Stimulated activated CD8-positive, alpha-beta memory T cell treated with anti-CD3 and anti-CD28 coated beads, Interleukin-7, amount 100 ng/mL, for 4 hours (primary cell): ENCODE measurements around the gene NPIPA3.
"Not testable (repeated sequence)": the region's sequence is repeated elsewhere in the genome, so short reads cannot be mapped to it uniquely, and the experiment has no call there.

Source experiments
- DNase-seq, 2 donors: peaks; one replicate each; pipeline ENCODE4 v3.0.0-alpha.2; 2020; ENCODE audit warnings: low read depth in 2 of 2

The NPIPA3 gene

GRCh38 chr16:14742273-14743128, 39.3 kb downstream of the NPIPA3 start, which contains the start of gene NPIPA2:
Gene NPIPA2, plus strand, starts transcription at chr16:14742533. Its CDS starts 5,533 bp downstream, at chr16:14748066.
- not testable (repeated sequence) for DNase-seq

GRCh38 chr16:14773654-14774053, 70.4 kb downstream of the NPIPA3 start:
- DNase-seq, result not testable (repeated sequence)

GRCh38 chr16:14775624-14776023, 72.4 kb downstream of the NPIPA3 start:
- not testable (repeated sequence) for DNase-seq
